GM23338 (cell line): Measurements from ENCODE around the gene KCNK15. TPM values are rescaled to one million over a fixed set of nuclear protein-coding genes. Genes with fewer than 3 reads are reported as not detected.

Experiments used
- ATAC-seq: fragments of 200-7000 bp; cut with Tn5 transposase; 3 replicates; pipeline ENCODE4 v1.9.1; 2020
- DNase-seq: peaks from one replicate; pipeline ENCODE4 v3.0.0-alpha.2; 2015; ENCODE audit warnings: low spot score
- H2AFZ ChIP-seq: fragments of 200-600 bp; sonication (generic); 2 replicates; pipeline ENCODE4 v1.8.0; 2016; ENCODE audit warnings: antibody characterized with exemption, mild to moderate bottlenecking, moderate library complexity
- H3F3A ChIP-seq: fragments of 200-600 bp; sonication (generic); replicated peaks from 2 replicates; pipeline ENCODE4 v1.8.0; 2017; ENCODE audit warnings: antibody characterized with exemption, mixed run types, low read depth
- H3K27ac ChIP-seq: fragments of 200-600 bp; sonication (generic); 2 replicates; pipeline ENCODE4 v1.6.1; 2016; ENCODE audit warnings: low read depth
- H3K27me3 ChIP-seq: fragments of 200-600 bp; sonication (generic); 2 replicates; pipeline ENCODE4 v1.8.0; 2016; ENCODE audit warnings: mild to moderate bottlenecking, mixed run types, moderate library complexity; ENCODE audit not compliant: insufficient read depth
- H3K36me3 ChIP-seq: fragments of 200-600 bp; sonication (generic); 2 replicates; pipeline ENCODE4 v1.8.0; 2016; ENCODE audit warnings: mild to moderate bottlenecking; ENCODE audit not compliant: insufficient read depth
- H3K4me1 ChIP-seq: fragments of 200-600 bp; sonication (generic); 2 replicates; pipeline ENCODE4 v1.8.0; 2016; ENCODE audit warnings: mild to moderate bottlenecking, moderate library complexity; ENCODE audit not compliant: insufficient read depth
- H3K4me2 ChIP-seq: fragments of 200-600 bp; sonication (generic); 2 replicates; pipeline ENCODE4 v1.7.1; 2017; ENCODE audit warnings: mixed run types
- H3K4me3 ChIP-seq: fragments of 200-600 bp; sonication (generic); 2 replicates; pipeline ENCODE4 v1.6.1; 2016; ENCODE audit warnings: mixed run types
- H3K79me2 ChIP-seq: fragments of 200-600 bp; sonication (generic); replicated peaks from 2 replicates; pipeline ENCODE4 v1.8.0; 2017; ENCODE audit warnings: mild to moderate bottlenecking; ENCODE audit not compliant: insufficient read depth
- H3K9me2 ChIP-seq: fragments of 200-600 bp; sonication (generic); 2 replicates; pipeline ENCODE4 v1.8.0; 2017; ENCODE audit not compliant: insufficient read depth
- H4K20me1 ChIP-seq: fragments of 200-600 bp; sonication (generic); replicated peaks from 2 replicates; pipeline ENCODE4 v1.8.0; 2017; ENCODE audit warnings: mild to moderate bottlenecking; ENCODE audit not compliant: insufficient read depth
- H3K27ac Mint-ChIP-seq: 2 replicates; pipeline ENCODE4 v1.8.0; 2020; ENCODE audit warnings: inconsistent platforms, mild to moderate bottlenecking, moderate library complexity, mixed read lengths
- H3K27me3 Mint-ChIP-seq: 3 replicates; pipeline ENCODE4 v1.8.0; 2022; ENCODE audit warnings: low read depth, mild to moderate bottlenecking, moderate library complexity, mixed read lengths, inconsistent platforms; ENCODE audit not compliant: insufficient read depth, poor library complexity
- H3K36me3 Mint-ChIP-seq: 3 replicates; pipeline ENCODE4 v1.8.0; 2021; ENCODE audit warnings: low read depth, mild to moderate bottlenecking, inconsistent platforms, moderate library complexity, mixed read lengths
- H3K4me1 Mint-ChIP-seq: 3 replicates; pipeline ENCODE4 v1.8.0; 2020; ENCODE audit warnings: mild to moderate bottlenecking, inconsistent platforms, mixed read lengths
- H3K4me3 Mint-ChIP-seq: 3 replicates; pipeline ENCODE4 v1.8.0; 2021; ENCODE audit warnings: moderate library complexity, mild to moderate bottlenecking, inconsistent platforms, mixed read lengths
- H3K9me3 Mint-ChIP-seq: 3 replicates; pipeline ENCODE4 v1.8.0; 2020; ENCODE audit warnings: moderate library complexity, mild to moderate bottlenecking, inconsistent platforms, mixed read lengths
- CREB1 ChIP-seq: fragments of 250-450 bp; sonication (Bioruptor Pico); IDR thresholded peaks from 2 replicates; pipeline ENCODE4 v1.5.0; 2020; ENCODE audit warnings: low read depth, mild to moderate bottlenecking, moderate library complexity
- EZH2 ChIP-seq: fragments of 200-600 bp; sonication (generic); IDR thresholded peaks from one replicate; pipeline ENCODE4 v1.8.0; 2017; ENCODE audit warnings: antibody characterized with exemption, mild to moderate bottlenecking, low read depth; ENCODE audit not compliant: unreplicated experiment
- EZH2phosphoT487 ChIP-seq: fragments of 200-600 bp; sonication (generic); IDR thresholded peaks from one replicate; pipeline ENCODE4 v1.8.1; 2018; ENCODE audit warnings: antibody characterized with exemption; ENCODE audit not compliant: unreplicated experiment
- JUNB ChIP-seq: IDR thresholded peaks from one replicate; pipeline ENCODE4 v1.6.1; 2016; ENCODE audit warnings: antibody characterized with exemption; ENCODE audit not compliant: unreplicated experiment
- NANOG ChIP-seq: IDR thresholded peaks from 2 replicates; pipeline ENCODE4 v1.6.1; 2016; ENCODE audit warnings: antibody characterized with exemption, borderline replicate concordance
- POLR2AphosphoS5 ChIP-seq: IDR thresholded peaks from 2 replicates; pipeline ENCODE4 v1.6.1; 2016; ENCODE audit warnings: antibody characterized with exemption, low read depth
- STAT1 ChIP-seq: IDR thresholded peaks from one replicate; pipeline ENCODE4 v1.6.1; 2016; ENCODE audit warnings: antibody characterized with exemption; ENCODE audit not compliant: unreplicated experiment
- ZNF114 ChIP-seq: fragments of 250-450 bp; sonication (Bioruptor Pico); IDR thresholded peaks from 2 replicates; pipeline ENCODE4 v1.5.0; 2020; ENCODE audit warnings: mild to moderate bottlenecking, moderate library complexity
- ZNF331 ChIP-seq: fragments of 250-450 bp; sonication (Bioruptor Pico); IDR thresholded peaks from 2 replicates; pipeline ENCODE4 v1.5.0; 2020; ENCODE audit warnings: low read depth, mild to moderate bottlenecking, moderate library complexity
- polyA plus RNA-seq: library from polyadenylated mRNA; unstranded; fragments of >200 nt; fragmentation: Nextera tagmentation; extraction: Ambion mirVana; gene quantifications from 2 replicates; pipeline ENCODE4 v1.2.1, GENCODE V29; 2016
- total RNA-seq: library from RNA; depleted of rRNA; stranded (reverse); fragments of >200 nt; shearing (Covaris generic); gene quantifications from 2 replicates; pipeline ENCODE4 v1.2.3, GENCODE V29; 2014
- TF ChIP-seq, protein P1 (sequence below): IDR thresholded peaks from 2 replicates; pipeline ENCODE4 v1.6.1; 2016; ENCODE audit warnings: antibody characterized with exemption
- TF ChIP-seq, protein P2 (sequence below): IDR thresholded peaks from one replicate; pipeline ENCODE4 v1.6.1; 2018; ENCODE audit warnings: antibody characterized with exemption; ENCODE audit not compliant: unreplicated experiment

KCNK15 gene
- total and polyA plus RNA-seq, 2 experiments from 2014 or later: 0.63 to 3.3 TPM

DNA sequence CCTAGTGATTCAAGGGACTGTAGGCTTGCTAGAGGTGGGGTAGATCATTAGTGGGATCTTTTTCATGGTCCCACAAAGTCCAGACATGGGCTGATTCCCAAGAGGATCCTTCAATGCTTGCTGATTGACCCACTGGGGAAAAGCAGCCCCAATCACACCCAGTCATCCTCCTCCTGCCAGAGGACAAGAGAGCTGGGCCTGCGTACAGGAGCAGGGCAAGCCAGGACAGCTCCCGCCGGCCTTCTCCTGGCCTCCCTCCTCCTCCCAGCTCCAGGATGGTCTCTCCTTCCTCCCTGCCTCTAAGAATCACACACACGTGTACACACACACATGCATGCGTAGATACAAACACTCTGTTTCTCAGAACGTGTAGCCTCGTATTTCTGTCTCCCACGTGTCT, 27.0 kb downstream of the KCNK15 start:
- no peak for DNase-seq
- H3K9me2 ChIP-seq: no peaks in the 10 kb centered on the region
- Mint-ChIP-seq H3K36me3 (no peaks in the 10 kb centered on the region; the same call in 2 of the 3 replicates), H3K4me1 (no peaks in the 10 kb centered on the region), H3K9me3 (no peaks in the 10 kb centered on the region), H3K27ac (no peak overlapping the region), H3K27me3 (no peaks in the 10 kb centered on the region), H3K4me3 (no peak overlapping the region)
- no peak for TF ChIP-seq STAT1
- TF ChIP-seq NANOG: no peak
- H3K4me3 ChIP-seq: no peak overlapping the region
- H3K36me3 ChIP-seq: no peaks in the 10 kb centered on the region
- no peaks in the 10 kb centered on the region for H3K27me3 ChIP-seq
- peaks cover 15% of the 10 kb centered on the region for H4K20me1 ChIP-seq
- ATAC-seq: no peak
- peaks cover 8% of the 10 kb centered on the region; the same call in 1 of the 2 replicates for H3K79me2 ChIP-seq
- no peak overlapping the region for H3K27ac ChIP-seq
- H2AFZ ChIP-seq: no peak overlapping the region
- H3K4me2 ChIP-seq: no peak overlapping the region
- no peaks in the 10 kb centered on the region for H3F3A ChIP-seq
- H3K4me1 ChIP-seq: no peaks in the 10 kb centered on the region

DNA sequence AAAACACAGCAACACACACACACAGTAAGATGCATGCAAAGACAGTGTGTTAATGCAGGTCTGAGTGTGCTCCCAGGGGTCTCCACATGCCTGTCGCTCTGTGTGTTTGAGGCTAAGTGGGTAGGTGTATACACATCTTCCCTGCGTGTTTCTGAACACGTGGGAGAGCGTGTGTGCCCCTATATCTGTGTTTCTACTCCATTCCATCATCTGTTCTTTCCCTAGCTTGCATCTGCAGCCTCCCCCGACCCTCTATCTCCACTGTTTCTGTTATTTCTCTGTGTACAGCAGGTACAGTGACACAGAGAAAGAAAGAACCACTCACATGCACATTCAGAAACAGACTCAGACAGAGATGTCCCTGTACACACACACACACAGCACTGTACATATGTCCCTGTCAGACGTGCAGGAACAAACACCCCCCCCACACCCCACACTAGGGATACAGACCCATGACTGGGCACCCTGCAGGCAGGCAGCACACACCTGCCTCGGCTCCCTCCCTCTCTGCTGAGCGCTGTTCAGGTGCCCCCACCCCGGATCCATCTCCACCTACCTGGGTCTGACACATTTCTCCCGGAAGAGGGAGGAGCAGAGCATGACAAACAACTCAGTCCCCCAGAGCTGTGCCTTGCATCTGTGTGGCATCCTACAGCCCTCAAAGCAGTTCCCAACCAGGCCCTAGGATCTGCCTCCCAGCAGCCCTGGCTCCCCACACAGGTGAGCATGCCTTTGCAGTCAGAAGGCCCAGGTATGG, 27.6 kb downstream of the KCNK15 start:
- Mint-ChIP-seq H3K36me3 (no peaks in the 10 kb centered on the region; the same call in 2 of the 3 replicates), H3K9me3 (no peaks in the 10 kb centered on the region), H3K27ac (no peak overlapping the region), H3K27me3 (no peaks in the 10 kb centered on the region), H3K4me3 (no peak overlapping the region), H3K4me1 (no peaks in the 10 kb centered on the region)
- no peak for DNase-seq
- Histone ChIP-seq H3K4me3 (no peak overlapping the region), H3F3A (no peaks in the 10 kb centered on the region), H3K27ac (no peak overlapping the region), H4K20me1 (peaks cover 21% of the 10 kb centered on the region), H3K4me1 (no peaks in the 10 kb centered on the region), H3K36me3 (no peaks in the 10 kb centered on the region), H3K79me2 (peaks cover 8% of the 10 kb centered on the region; the same call in 1 of the 2 replicates), H2AFZ (no peak overlapping the region), H3K27me3 (no peaks in the 10 kb centered on the region), H3K9me2 (no peaks in the 10 kb centered on the region), H3K4me2 (no peak overlapping the region)
- ATAC-seq: no peak; the same call in 2 of the 3 replicates
- TF ChIP-seq, protein P1, sequence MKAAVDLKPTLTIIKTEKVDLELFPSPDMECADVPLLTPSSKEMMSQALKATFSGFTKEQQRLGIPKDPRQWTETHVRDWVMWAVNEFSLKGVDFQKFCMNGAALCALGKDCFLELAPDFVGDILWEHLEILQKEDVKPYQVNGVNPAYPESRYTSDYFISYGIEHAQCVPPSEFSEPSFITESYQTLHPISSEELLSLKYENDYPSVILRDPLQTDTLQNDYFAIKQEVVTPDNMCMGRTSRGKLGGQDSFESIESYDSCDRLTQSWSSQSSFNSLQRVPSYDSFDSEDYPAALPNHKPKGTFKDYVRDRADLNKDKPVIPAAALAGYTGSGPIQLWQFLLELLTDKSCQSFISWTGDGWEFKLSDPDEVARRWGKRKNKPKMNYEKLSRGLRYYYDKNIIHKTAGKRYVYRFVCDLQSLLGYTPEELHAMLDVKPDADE: no peak
- TF ChIP-seq, protein P2, sequence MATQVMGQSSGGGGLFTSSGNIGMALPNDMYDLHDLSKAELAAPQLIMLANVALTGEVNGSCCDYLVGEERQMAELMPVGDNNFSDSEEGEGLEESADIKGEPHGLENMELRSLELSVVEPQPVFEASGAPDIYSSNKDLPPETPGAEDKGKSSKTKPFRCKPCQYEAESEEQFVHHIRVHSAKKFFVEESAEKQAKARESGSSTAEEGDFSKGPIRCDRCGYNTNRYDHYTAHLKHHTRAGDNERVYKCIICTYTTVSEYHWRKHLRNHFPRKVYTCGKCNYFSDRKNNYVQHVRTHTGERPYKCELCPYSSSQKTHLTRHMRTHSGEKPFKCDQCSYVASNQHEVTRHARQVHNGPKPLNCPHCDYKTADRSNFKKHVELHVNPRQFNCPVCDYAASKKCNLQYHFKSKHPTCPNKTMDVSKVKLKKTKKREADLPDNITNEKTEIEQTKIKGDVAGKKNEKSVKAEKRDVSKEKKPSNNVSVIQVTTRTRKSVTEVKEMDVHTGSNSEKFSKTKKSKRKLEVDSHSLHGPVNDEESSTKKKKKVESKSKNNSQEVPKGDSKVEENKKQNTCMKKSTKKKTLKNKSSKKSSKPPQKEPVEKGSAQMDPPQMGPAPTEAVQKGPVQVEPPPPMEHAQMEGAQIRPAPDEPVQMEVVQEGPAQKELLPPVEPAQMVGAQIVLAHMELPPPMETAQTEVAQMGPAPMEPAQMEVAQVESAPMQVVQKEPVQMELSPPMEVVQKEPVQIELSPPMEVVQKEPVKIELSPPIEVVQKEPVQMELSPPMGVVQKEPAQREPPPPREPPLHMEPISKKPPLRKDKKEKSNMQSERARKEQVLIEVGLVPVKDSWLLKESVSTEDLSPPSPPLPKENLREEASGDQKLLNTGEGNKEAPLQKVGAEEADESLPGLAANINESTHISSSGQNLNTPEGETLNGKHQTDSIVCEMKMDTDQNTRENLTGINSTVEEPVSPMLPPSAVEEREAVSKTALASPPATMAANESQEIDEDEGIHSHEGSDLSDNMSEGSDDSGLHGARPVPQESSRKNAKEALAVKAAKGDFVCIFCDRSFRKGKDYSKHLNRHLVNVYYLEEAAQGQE: no peak
- no peak for TF ChIP-seq ZNF114
- TF ChIP-seq STAT1: no peak
- TF ChIP-seq ZNF331 (CRISPR knock-in tag): no peak
- no peak for TF ChIP-seq EZH2phosphoT487
- TF ChIP-seq EZH2: no peak
- TF ChIP-seq JUNB: no peak
- no peak for TF ChIP-seq CREB1
- TF ChIP-seq POLR2AphosphoS5: no peak
